GM11168 (cell line): ENCODE measurements around the gene ICAM4.

Source experiments
- in situ Hi-C: fragments of 300-500 bp; cut with MboI; formaldehyde crosslinking; loops from one replicate; pipeline ENCODE4 v1.12.0; 2022; ENCODE audit warnings: low sequenced_read_pairs; ENCODE audit not compliant: unreplicated experiment

ICAM4 gene, protein sequence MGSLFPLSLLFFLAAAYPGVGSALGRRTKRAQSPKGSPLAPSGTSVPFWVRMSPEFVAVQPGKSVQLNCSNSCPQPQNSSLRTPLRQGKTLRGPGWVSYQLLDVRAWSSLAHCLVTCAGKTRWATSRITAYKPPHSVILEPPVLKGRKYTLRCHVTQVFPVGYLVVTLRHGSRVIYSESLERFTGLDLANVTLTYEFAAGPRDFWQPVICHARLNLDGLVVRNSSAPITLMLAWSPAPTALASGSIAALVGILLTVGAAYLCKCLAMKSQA

GRCh38 chr19:10286803-10287737, at the start of gene ICAM4:
Gene ICAM4, plus strand, starts transcription at chr19:10286955. Its CDS starts 58 bp downstream, at chr19:10287013.
- in situ Hi-C loops, result no loop called here

DNA sequence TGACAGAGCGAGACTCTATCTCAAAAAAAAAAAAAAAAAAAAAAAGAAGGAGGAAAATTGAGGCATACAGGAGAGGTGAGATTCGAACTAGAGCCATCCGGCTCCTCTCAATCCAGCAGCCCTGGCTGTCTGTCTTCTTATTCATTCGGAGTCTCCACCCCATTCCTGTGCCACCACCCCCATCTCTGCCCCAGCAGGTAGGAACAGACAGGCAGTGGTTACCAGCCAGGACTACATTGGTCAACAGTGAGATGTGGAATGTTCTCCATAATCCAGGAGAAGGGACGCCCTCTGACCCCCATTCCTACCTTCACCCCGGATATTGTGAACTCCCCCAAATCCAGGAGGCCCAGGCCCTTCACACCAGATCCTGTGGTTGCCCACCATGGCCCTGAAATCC, 49.1 kb upstream of the ICAM4 start:
- in situ Hi-C loops, result loop anchor here (25.0 kb wide), 1 partner anchor 300 kb away; the partner anchor contains the start of gene OLFM2

DNA sequence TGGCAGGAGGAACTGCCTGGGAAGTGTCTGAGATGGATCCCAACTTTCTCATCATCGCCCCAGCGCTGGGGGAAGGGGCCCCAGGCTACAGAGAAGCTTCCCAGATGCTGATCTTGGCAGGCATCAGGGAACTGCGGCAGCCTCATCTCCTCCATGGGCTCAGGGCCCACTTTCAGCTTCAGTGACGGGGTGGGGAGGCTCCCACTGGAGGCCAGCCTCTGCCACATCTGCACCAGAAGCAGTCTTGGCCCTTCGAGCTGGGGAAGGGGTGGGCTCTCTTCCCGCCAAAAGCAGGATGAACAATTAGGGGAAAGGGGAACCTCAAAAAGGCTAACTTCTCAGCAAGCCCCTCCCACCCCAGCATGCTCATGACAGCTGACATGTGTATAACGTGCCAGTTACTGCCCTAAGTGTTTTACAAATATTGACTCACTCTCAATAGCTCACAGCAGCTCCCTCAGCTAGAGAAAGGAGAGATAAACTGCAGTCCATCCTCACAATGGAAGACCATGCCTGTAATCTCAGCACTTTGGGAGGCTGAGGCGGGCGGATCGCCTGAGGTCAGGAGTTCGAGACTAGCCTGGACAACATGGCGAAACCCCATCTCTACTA, 48.5 kb upstream of the ICAM4 start:
- in situ Hi-C loops, result loop anchor here (25.0 kb wide), 1 partner anchor 301 kb away; the partner anchor contains the start of gene OLFM2

DNA sequence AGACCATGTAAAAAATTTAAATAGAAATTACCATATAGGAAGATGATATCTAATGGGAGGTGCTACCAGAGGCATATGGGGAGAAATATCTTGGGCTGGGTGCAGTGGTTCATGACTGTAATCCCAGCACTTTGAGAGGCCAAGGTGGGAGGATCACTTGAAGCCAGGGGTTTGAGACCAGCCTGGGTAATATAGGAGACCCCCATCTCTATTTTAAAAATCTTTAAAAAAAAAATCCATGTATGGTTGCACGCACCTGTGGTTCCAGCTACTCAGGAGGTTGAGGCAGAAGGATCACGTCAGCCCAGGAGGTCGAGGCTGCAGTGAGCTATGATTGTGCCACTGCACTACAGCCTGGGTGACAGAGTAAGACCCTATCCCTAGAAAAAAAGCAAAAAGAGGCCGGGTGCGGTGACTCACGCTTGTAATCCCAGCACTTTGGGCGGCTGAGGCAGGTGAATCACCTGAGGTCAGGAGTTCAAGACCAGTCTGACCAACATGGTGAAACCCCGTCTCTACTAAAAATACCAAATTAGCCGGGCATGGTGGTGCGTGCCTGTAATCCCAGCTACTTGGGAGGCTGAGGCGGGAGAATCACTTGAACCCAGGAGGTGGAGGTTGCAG, 44.8 kb upstream of the ICAM4 start:
- in situ Hi-C loops, result loop anchor here (25.0 kb wide), 1 partner anchor 305 kb away; the partner anchor contains the start of gene OLFM2

DNA sequence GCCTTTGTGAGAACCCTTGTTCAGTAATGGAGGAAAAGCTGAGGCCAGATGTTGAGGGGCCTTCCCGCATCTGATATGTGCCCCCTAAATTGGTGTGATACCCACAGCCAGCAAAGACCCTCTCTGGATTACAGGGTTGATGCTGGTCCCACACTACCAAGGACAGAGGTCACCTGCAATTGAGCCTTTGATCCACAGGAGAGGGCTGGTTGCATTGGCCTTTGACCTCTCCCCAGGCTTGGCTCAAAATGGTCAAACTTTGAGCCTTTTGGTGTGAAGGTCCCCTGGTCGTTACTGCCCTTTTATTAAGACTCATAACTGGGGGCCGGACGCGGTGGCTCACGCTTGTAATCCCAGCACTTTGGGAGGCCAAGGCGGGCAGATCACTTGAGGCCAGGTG, 43.1 kb upstream of the ICAM4 start:
- in situ Hi-C loops, result loop anchor here (25.0 kb wide), 1 partner anchor 306 kb away; the partner anchor contains the start of gene OLFM2

- in situ Hi-C loops, result loop anchor here (25.0 kb wide), 1 partner anchor 308 kb away; the partner anchor contains the start of gene OLFM2
Measured at GRCh38 chr19:10245189-10245939, 41.4 kb upstream of the ICAM4 start.

- in situ Hi-C loops, result loop anchor here (25.0 kb wide), 1 partner anchor 309 kb away; the partner anchor contains the start of gene OLFM2
Measured at GRCh38 chr19:10246511-10246910, 40.2 kb upstream of the ICAM4 start.

GRCh38 chr19:10251792-10252694, 34.7 kb upstream of the ICAM4 start, which contains the start of gene MRPL4:
Gene MRPL4, plus strand, starts transcription at chr19:10252214. Its CDS starts 40 bp downstream, at chr19:10252254.
- in situ Hi-C loops, result no loop called here

- in situ Hi-C loops, result no loop called here
Measured at GRCh38 chr19:10252707-10253106, 34.0 kb upstream of the ICAM4 start.

DNA sequence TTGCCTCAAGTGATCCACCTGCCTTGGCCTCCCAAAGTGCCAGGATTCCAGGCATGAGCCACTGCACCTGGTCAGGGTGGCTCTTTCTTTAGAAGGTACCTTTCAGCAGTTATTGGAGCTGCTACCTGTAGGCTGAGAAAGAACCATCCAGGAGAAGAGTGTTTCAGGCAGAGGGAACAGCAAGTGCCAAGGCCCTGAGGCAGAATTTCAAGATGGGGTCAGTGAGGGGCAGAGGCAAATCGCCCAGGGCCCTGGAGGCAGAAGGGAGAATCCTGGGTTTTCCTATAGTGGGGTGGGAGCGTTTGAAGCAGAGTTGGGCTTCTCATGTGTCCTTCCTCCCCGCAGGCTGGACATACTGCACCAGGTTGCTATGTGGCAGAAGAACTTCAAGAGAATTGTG, 32.5 kb upstream of the ICAM4 start:
- in situ Hi-C loops, result no loop called here

DNA sequence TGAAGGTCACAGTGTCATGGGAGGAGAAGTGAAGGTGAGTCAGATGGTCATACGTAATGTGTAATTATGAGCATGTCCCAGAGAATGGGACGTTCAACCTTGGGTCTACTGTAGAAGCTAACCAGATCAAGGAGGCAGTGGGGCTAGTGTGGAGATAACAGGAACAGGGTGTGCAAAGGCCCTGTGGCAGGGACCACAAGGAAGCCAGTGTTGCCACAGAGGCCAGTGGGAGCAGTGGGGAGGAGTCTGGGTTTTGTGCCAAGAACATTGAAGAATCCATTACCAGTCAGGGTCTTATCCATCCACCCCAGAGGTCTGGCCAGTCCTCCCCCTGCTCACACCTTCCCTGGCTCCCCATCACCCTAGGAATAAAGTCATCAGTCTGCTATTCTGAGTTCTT, 31.4 kb upstream of the ICAM4 start:
- in situ Hi-C loops, result no loop called here

DNA sequence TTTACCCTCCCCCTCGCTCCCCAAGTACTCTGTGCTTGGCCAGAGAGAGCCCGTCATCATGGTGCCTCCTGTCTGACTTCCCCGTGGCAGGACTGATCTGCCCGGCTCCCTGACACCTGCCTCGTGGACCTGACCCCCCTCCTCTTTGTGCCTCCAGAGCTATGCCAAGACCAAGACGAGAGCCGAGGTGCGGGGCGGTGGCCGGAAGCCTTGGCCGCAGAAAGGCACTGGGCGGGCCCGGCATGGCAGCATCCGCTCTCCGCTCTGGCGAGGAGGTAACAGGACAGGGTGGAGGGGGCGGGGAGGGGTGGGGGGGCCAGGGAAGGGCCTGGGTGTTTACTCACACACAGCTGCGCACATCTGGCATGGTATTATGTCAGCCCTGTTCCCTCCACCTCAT, 30.2 kb upstream of the ICAM4 start:
- in situ Hi-C loops, result no loop called here

- in situ Hi-C loops, result no loop called here
Measured at GRCh38 chr19:10256970-10257615, 29.7 kb upstream of the ICAM4 start.

DNA sequence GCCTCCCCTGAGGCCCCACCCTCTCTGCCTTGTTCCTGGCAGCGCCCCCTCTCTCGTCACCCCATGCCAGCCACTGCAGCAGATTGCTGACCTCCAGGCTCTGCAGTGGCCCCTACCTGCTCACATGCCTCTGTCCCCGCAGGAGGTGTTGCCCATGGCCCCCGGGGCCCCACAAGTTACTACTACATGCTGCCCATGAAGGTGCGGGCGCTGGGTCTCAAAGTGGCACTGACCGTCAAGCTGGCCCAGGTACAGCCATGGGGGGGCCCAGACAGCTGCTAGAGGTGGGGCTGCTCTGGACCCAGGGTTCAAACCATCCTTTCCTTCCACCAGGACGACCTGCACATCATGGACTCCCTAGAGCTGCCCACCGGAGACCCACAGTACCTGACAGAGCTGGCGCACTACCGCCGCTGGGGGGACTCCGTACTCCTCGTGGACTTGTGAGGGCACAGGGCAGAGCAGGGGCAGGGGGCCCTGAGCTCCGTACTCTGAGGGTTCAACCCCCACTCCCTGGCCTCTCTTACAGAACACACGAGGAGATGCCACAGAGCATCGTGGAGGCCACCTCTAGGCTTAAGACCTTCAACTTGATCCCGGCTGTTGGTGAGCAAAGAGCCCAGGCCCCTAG, 28.6 kb upstream of the ICAM4 start:
- in situ Hi-C loops, result no loop called here

DNA sequence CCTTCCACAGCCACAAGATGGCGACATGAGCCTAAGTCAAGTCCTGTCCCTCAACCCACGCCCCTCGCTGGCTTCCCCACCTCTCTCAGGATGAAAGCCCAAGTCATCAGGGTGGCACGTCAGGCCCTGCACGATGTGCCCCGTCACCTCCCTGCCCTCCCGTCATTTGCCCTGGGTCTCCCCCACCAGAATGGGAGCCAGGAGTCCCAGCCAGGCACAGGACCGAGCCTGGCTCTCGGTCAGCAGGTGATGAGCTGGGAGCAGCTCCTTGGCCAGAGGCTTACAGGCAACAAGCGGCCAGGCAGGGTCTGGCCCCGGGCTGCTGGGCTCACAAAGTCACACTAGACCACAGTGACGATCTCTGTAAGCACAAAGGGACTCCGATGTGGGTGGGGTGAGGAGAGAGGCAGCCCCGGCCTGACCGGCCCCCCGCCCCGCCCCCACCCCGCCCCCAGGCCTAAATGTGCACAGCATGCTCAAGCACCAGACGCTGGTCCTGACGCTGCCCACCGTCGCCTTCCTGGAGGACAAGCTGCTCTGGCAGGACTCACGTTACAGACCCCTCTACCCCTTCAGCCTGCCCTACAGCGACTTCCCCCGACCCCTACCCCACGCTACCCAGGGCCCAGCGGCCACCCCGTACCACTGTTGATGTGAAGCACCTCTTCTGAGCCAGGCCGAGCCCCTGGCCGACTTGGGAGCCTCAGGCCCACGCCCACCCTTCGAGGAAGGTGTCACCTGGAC, 27.4 kb upstream of the ICAM4 start:
- in situ Hi-C loops, result no loop called here

DNA sequence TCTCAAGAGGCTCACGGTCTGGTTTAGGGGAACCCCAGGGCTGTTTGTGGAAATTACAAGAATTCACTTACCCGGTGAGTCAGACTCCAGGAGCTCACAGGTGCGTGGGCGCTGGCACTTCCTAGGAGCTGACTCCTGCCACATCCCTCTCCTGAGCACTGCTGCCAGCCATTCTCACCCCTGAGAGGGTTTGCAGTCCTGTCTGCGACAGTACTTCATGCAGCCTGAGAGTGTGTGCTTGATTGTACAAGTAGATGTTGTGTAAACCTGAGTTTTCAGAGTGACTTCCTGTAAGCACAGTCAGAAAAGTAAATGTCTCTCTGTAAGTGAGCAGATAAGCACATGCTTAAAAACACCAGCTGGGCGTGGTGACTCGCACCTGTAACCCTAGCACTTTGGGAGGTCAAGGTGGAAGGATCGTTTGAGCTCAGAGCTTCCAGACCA, 26.6 kb upstream of the ICAM4 start:
- in situ Hi-C loops, result no loop called here

- in situ Hi-C loops, result no loop called here
Measured at GRCh38 chr19:10262771-10263170, 24.0 kb upstream of the ICAM4 start.
